Measurements from ENCODE around the gene URB2.

URB2 gene

DNA sequence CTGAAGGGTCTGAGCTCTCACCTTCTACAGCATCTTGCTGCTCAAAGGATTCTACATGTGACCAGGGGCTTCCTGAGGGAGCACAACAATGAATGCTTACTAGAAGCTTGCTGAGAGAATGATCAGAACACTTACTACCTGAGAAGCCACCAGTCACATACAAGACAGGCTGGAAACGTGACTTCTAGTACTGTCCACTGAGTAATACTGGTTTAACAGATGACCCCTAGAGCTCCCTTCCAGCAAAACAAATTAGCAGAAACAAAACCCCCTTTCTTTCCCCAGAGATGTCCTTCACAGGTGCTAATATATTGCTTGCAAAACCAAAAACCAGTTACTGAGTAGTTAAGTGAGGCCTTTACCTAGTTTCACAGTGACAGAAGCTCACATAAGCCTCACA lies 2.2 kb upstream of the URB2 start:
- no peak overlapping the region for H3K4me3 ChIP-seq (ENCODE audit: low read length)
- DNase-seq (ENCODE audit: low read depth): no peak
- TF ChIP-seq, protein P1, sequence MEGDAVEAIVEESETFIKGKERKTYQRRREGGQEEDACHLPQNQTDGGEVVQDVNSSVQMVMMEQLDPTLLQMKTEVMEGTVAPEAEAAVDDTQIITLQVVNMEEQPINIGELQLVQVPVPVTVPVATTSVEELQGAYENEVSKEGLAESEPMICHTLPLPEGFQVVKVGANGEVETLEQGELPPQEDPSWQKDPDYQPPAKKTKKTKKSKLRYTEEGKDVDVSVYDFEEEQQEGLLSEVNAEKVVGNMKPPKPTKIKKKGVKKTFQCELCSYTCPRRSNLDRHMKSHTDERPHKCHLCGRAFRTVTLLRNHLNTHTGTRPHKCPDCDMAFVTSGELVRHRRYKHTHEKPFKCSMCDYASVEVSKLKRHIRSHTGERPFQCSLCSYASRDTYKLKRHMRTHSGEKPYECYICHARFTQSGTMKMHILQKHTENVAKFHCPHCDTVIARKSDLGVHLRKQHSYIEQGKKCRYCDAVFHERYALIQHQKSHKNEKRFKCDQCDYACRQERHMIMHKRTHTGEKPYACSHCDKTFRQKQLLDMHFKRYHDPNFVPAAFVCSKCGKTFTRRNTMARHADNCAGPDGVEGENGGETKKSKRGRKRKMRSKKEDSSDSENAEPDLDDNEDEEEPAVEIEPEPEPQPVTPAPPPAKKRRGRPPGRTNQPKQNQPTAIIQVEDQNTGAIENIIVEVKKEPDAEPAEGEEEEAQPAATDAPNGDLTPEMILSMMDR (conservative IDR thresholded peaks at IDR 0.05; ENCODE audit: low read length): no peak

DNA sequence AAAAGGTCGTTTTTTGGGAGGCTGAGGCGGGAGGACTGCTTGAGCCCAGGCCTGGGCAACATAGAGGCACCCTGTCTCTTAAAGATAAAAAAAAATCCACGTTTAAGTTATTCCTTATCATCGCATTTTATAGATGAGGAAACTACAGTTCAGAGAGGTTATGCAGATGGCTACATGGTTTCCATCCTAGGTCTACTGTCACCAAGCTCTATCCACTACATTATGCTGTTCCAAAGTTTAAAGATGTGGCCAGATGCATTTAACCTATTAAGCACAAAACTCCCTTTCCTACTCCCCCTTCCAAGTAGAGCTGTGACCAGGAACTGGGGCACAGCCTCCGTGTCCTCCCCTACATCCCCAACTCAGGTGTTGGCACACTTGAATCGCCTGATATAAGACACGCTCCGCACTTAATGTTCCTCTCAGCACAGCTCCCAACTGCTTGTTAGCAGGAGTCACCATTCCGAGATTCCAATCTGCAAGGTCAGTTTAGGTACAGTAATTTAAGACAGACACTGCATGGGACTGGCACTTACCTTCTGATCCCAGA lies 1.5 kb upstream of the URB2 start:
- TF ChIP-seq, protein P1 (conservative IDR thresholded peaks at IDR 0.05; ENCODE audit: low read length): no peak
- H3K4me3 ChIP-seq (ENCODE audit: low read length): peak overlapping the region; percentile 91
- no peak for DNase-seq (ENCODE audit: low read depth)

DNA sequence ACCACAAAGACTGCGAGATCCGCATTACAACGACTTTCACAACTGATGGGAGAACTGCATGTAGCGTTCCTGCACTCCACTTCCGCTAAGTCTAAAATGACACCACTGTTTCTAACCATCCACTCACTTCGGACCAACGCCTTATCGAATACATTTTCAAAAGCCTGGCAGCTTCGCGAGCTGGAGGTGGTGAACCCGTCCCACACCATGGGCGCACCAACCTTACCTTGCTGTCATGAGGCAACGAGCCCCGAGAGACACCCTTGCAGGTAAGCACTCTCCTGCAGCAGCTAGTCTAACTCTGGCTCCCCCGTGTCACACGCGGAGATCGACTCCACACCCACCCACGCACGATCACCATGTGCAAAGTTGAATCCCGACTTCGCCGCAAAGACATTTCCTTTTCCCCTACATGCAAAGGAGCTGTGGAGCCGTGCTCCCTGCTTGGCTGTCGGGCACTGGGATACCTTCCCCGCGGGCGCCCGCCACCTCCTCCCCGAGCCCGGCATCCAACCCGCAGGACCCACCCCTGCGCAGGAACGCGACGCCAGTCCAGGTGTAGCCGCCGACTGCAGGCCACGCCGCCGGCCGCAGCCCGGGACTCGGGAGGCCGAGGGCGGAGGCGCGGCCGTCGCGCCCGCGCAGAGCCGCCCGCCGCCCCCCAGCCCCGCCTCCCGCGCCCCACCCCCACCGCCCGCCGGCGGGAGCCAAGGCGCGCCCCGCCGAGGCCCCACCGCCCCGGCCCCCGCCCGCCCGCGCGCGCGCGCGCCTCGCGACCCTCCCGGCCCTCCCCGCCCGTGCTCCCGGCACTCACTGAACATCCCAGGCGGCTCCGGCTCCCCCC lies 754 bp upstream of the URB2 start:
- TF ChIP-seq, protein P1 (conservative IDR thresholded peaks at IDR 0.05; ENCODE audit: low read length): no peak
- H3K4me3 ChIP-seq (ENCODE audit: low read length): peak overlapping the region; percentile 91
- peak; percentile 54 for DNase-seq (ENCODE audit: low read depth)

DNA sequence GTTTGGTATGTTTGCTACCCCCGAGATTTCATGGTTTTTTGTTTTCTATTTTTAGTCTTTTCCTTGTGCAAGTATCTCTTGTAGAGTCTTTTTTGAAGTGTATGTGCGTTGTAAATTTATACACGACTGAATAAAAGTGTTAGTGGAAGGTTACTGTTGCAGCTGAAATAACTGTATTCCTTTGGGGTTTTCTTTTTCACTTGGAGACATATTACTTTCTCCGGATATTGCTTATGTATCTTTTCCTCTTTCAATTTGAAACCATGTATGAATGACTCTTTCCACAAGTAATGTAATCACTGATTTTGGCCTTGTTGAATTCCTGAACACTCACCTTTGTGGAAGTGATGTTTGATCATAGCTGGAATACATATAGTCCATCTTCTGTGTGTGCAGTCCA lies 956 bp downstream of the URB2 start:
- TF ChIP-seq, protein P1 (conservative IDR thresholded peaks at IDR 0.05; ENCODE audit: low read length): no peak
- no peak for DNase-seq (ENCODE audit: low read depth)
- H3K4me3 ChIP-seq (ENCODE audit: low read length): peak overlapping the region; percentile 88

DNA sequence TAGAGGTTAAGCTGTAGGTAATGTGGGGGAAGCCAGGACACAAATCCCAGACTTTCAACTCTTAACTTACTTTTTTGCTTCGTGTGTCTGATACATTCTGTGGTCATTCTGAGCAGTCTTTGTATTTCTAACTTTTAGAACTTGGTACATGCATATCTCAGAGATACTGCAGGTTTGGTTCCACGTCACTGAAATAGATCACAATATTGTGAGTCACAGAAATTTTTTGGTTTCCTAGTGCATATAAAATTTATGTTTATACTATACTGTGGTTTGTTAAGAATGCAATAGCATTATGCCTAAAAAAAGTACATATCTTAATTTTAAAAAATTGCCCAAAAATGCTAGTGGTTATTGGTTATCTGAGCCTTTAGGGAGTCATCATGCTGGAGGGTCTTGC lies 3.2 kb downstream of the URB2 start:
- no peak for DNase-seq (ENCODE audit: low read depth)
- TF ChIP-seq, protein P1 (conservative IDR thresholded peaks at IDR 0.05; ENCODE audit: low read length): no peak
- no peak overlapping the region for H3K4me3 ChIP-seq (ENCODE audit: low read length)

DNA sequence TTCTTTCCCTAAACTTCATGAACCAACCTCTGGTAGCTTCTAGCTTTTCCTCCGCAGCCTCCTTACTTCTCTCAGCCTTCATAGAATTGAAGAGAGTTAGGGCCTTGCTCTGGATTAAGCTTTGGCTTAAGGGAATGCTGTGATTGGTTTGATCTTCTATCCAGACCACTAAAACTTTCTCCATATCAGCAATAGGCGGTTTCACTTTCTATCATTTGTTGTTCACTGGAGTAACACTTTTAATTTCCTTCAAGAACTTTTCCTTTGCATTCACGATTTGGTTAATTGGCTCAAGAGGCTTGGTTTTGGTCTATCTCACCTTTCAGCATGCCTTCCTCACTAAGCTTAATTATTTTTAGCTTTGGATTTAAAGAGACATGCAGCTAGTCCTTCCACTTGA lies 5.1 kb downstream of the URB2 start:
- no peak for DNase-seq (ENCODE audit: low read depth)
- TF ChIP-seq, protein P1 (conservative IDR thresholded peaks at IDR 0.05; ENCODE audit: low read length): no peak
- H3K4me3 ChIP-seq (ENCODE audit: low read length): no peak overlapping the region

DNA sequence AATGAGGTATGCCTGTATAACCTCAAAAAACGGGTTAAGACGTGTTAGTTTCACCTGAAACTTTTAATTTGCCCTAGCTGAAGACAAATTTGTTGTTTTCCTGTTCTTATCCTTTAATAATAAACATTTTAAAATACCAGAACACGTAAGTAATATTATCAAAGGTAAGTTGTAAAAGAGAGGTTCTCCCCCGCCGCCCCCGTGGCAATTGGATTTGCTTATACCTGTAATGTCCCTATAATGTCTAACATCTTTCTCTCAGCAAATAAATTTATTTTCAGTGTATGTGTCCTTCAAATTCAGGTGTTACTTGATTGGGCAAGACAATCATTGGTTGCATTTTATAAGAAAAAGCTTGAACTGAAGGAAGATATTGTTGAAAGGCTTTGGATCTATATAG lies 5.9 kb downstream of the URB2 start:
- no peak overlapping the region for H3K4me3 ChIP-seq (ENCODE audit: low read length)
- no peak for DNase-seq (ENCODE audit: low read depth)
- TF ChIP-seq, protein P1 (conservative IDR thresholded peaks at IDR 0.05; ENCODE audit: low read length): no peak
